ENCODE measurements around the gene FSD1L. TPM values are rescaled to one million over a fixed set of nuclear protein-coding genes. Genes with fewer than 3 reads are reported as not detected.
"Not testable (repeated sequence)": the region's sequence is repeated elsewhere in the genome, so short reads cannot be mapped to it uniquely, and the experiment has no call there.

Gene FSD1L
- total RNA-seq, 2 experiments from 2014 or later: 0.38 to 0.56 TPM

DNA sequence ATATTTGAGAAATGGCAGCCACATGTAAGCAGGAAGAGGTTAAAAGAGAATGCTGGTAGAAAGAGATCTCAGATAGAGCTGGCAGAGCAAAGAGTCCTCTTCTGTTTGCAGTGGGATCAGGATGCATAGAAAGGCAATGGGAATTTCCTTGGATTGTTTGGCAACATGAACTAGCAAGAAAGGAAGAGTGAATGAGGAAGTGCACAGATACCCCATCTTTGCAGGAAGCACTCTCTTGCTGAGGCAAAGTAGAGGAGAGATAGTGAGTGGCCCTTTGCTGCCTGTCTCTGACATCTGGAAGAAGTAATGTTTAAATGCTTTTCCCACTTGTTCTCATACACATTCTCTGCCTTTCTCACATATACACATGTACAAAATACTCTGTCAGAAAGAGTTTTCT is 124.6 kb downstream of the FSD1L start:
- POLR2A ChIA-PET: no interaction called here
- ATAC-seq (ENCODE audit: poor library complexity) (no peak), DNase-seq (no peak)
- peaks cover 9% of the 10 kb centered on the region for H3K36me3 ChIP-seq (ENCODE audit: insufficient read depth, low read length)
- peaks cover 6% of the 10 kb centered on the region for H3K9me3 Mint-ChIP-seq
- no peak overlapping the region for H3K4me3 Mint-ChIP-seq
- no peak overlapping the region for H3K27ac Mint-ChIP-seq
- no peak overlapping the region for H3K27ac ChIP-seq (ENCODE audit: low read depth in 1 of 2, low read length in 2 of 2)
- no peaks in the 10 kb centered on the region for H3K27me3 Mint-ChIP-seq
- no peaks in the 10 kb centered on the region for H3K4me1 Mint-ChIP-seq (ENCODE audit: low read depth)
- H3K4me3 ChIP-seq (ENCODE audit: low read length): no peak overlapping the region
- peaks cover 55% of the 10 kb centered on the region for H3K36me3 Mint-ChIP-seq (ENCODE audit: low read depth)
- peaks cover 0 to 5% of the 10 kb centered on the region in 2 experiments for H3K9me3 ChIP-seq (ENCODE audit: control insufficient read depth in 1 of 2, insufficient read depth in 1 of 2, low read length in 2 of 2)
- intact Hi-C loops (cut with DNase I, micrococcal nuclease): no loop called here
- CTCF ChIA-PET: no interaction called here
- TF ChIP-seq, protein P1, sequence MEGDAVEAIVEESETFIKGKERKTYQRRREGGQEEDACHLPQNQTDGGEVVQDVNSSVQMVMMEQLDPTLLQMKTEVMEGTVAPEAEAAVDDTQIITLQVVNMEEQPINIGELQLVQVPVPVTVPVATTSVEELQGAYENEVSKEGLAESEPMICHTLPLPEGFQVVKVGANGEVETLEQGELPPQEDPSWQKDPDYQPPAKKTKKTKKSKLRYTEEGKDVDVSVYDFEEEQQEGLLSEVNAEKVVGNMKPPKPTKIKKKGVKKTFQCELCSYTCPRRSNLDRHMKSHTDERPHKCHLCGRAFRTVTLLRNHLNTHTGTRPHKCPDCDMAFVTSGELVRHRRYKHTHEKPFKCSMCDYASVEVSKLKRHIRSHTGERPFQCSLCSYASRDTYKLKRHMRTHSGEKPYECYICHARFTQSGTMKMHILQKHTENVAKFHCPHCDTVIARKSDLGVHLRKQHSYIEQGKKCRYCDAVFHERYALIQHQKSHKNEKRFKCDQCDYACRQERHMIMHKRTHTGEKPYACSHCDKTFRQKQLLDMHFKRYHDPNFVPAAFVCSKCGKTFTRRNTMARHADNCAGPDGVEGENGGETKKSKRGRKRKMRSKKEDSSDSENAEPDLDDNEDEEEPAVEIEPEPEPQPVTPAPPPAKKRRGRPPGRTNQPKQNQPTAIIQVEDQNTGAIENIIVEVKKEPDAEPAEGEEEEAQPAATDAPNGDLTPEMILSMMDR (IDR thresholded peaks at IDR 0.05): no peak
- no peaks in the 10 kb centered on the region for H3K4me1 ChIP-seq (ENCODE audit: insufficient read depth, low read length)
- H3K27me3 ChIP-seq (ENCODE audit: control insufficient read depth in 1 of 2, insufficient read depth in 2 of 2, low read length in 2 of 2): no peaks in the 10 kb centered on the region

DNA sequence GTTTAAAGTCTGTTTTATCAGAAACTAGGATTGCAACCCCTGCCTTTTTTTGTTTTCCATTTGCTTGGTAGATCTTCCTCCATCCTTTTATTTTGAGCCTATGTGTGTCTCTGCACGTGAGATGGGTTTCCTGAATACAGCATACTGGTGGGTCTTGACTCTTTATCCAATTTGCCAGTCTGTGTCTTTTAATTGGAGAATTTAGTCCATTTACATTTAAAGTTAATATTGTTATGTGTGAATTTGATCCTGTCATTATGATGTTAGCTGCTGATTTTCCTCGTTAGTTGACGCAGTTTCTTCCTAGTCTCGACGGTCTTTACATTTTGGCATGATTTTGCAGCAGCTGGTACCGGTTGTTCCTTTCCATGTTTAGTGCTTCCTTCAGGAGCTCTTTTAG is 132.1 kb downstream of the FSD1L start:
- POLR2A ChIA-PET; H3K27me3 Mint-ChIP-seq; DNase-seq; H3K4me1 Mint-ChIP-seq (ENCODE audit: low read depth); H3K9me3 ChIP-seq (ENCODE audit: control insufficient read depth in 1 of 2, insufficient read depth in 1 of 2, low read length in 2 of 2); H3K27ac ChIP-seq (ENCODE audit: low read depth in 1 of 2, low read length in 2 of 2); H3K36me3 ChIP-seq (ENCODE audit: insufficient read depth, low read length); H3K27ac Mint-ChIP-seq; H3K4me3 Mint-ChIP-seq; CTCF ChIA-PET; H3K4me1 ChIP-seq (ENCODE audit: insufficient read depth, low read length); H3K27me3 ChIP-seq (ENCODE audit: control insufficient read depth in 1 of 2, insufficient read depth in 2 of 2, low read length in 2 of 2); H3K9me3 Mint-ChIP-seq; ATAC-seq (ENCODE audit: poor library complexity); H3K4me3 ChIP-seq (ENCODE audit: low read length); intact Hi-C loops (cut with DNase I, micrococcal nuclease): not testable (repeated sequence)
- H3K36me3 Mint-ChIP-seq (ENCODE audit: low read depth): peaks cover 44% of the 10 kb centered on the region

DNA sequence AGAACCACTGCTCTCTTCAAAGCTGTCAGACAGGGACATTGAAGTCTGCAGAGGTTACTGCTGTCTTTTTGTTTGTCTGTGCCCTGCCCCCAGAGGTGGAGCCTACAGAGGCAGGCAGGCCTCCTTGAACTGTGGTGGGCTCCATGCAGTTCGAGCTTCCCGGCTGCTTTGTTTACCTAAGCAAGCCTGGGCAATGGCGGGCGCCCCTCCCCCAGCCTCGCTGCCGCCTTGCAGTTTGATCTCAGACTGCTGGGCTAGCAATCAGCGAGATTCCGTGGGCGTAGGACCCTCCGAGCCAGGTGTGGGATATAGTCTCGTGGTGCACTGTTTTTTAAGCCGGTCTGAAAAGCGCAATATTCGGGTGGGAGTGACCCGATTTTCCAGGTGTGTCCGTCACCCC is 133.7 kb downstream of the FSD1L start:
- POLR2A ChIA-PET; H3K4me3 ChIP-seq (ENCODE audit: low read length); CTCF ChIA-PET; H3K27me3 Mint-ChIP-seq; H3K27me3 ChIP-seq (ENCODE audit: control insufficient read depth in 1 of 2, insufficient read depth in 2 of 2, low read length in 2 of 2); H3K4me1 Mint-ChIP-seq (ENCODE audit: low read depth); H3K27ac Mint-ChIP-seq; H3K9me3 ChIP-seq (ENCODE audit: control insufficient read depth in 1 of 2, insufficient read depth in 1 of 2, low read length in 2 of 2); H3K4me3 Mint-ChIP-seq; H3K27ac ChIP-seq (ENCODE audit: low read depth in 1 of 2, low read length in 2 of 2); H3K36me3 ChIP-seq (ENCODE audit: insufficient read depth, low read length); ATAC-seq (ENCODE audit: poor library complexity); DNase-seq; intact Hi-C loops (cut with DNase I, micrococcal nuclease); H3K4me1 ChIP-seq (ENCODE audit: insufficient read depth, low read length); H3K9me3 Mint-ChIP-seq: not testable (repeated sequence)
- peaks cover 31% of the 10 kb centered on the region for H3K36me3 Mint-ChIP-seq (ENCODE audit: low read depth)

DNA sequence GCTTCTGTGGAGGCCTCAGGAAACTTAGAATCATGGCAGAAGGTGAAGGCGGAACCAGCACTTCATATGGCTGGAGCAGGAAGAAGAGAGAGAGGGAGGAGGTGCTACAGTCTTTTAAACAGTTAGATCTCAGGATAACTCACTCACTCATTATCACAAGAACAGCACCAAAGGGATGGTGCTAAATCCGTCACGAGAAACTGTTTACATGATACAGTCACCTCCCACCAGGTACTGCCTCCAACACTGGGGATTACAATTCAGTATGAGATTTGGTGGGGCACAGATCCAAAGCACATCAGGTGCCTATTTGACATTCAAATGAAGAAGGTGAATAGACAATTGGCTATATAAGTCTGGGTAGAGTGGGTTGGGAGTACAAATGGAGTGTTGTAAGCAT is 145.3 kb downstream of the FSD1L start:
- Histone ChIP-seq H3K4me3 (ENCODE audit: low read length) (no peak overlapping the region), H3K4me1 (ENCODE audit: insufficient read depth, low read length) (no peaks in the 10 kb centered on the region), H3K9me3 (ENCODE audit: control insufficient read depth in 1 of 2, insufficient read depth in 1 of 2, low read length in 2 of 2) (peaks cover 10 to 13% of the 10 kb centered on the region in 2 experiments), H3K36me3 (ENCODE audit: insufficient read depth, low read length) (peaks cover 21% of the 10 kb centered on the region), H3K27me3 (ENCODE audit: control insufficient read depth in 1 of 2, insufficient read depth in 2 of 2, low read length in 2 of 2) (no peaks in the 10 kb centered on the region), H3K27ac (ENCODE audit: low read depth in 1 of 2, low read length in 2 of 2) (no peak overlapping the region)
- intact Hi-C loops (cut with DNase I, micrococcal nuclease): no loop called here
- DNase-seq (no peak), ATAC-seq (ENCODE audit: poor library complexity) (no peak)
- H3K4me1 Mint-ChIP-seq (ENCODE audit: low read depth): no peaks in the 10 kb centered on the region
- peaks cover 35% of the 10 kb centered on the region for H3K36me3 Mint-ChIP-seq (ENCODE audit: low read depth)
- H3K27ac Mint-ChIP-seq: no peak overlapping the region
- TF ChIP-seq, protein P1 (IDR thresholded peaks at IDR 0.05): no peak
- H3K4me3 Mint-ChIP-seq: no peak overlapping the region
- H3K27me3 Mint-ChIP-seq: no peaks in the 10 kb centered on the region
- POLR2A ChIA-PET: no interaction called here
- CTCF ChIA-PET: no interaction called here
- H3K9me3 Mint-ChIP-seq: peaks cover 4% of the 10 kb centered on the region

Other genes starting within 250 kb of the FSD1L start
- 1 to 10 TPM; 5.1 to 5.9 TPM for gene SLC44A1, start 203.4 kb upstream of the FSD1L start, total RNA-seq
- gene FKTN, start 110.1 kb downstream of the FSD1L start, total RNA-seq: 1 to 10 TPM; 5.7 to 5.8 TPM
- not detected for gene TAL2, start 214.4 kb downstream of the FSD1L start, total RNA-seq
- gene TMEM38B, start 246.5 kb downstream of the FSD1L start, total RNA-seq: 10 to 100 TPM; 12.9 to 13.9 TPM

All from CD4-positive, alpha-beta T cell (primary cell).